Ammon's horn (tissue), 1 donor: ENCODE results near the gene MISP.
A peak's percentile ranks its signal among the peaks of the same experiment; 100 is the strongest.

Source experiments
- DNase-seq: peaks from one replicate; pipeline ENCODE4 v3.0.0-alpha.2; 2016; ENCODE audit warnings: low spot score

The MISP gene

DNA sequence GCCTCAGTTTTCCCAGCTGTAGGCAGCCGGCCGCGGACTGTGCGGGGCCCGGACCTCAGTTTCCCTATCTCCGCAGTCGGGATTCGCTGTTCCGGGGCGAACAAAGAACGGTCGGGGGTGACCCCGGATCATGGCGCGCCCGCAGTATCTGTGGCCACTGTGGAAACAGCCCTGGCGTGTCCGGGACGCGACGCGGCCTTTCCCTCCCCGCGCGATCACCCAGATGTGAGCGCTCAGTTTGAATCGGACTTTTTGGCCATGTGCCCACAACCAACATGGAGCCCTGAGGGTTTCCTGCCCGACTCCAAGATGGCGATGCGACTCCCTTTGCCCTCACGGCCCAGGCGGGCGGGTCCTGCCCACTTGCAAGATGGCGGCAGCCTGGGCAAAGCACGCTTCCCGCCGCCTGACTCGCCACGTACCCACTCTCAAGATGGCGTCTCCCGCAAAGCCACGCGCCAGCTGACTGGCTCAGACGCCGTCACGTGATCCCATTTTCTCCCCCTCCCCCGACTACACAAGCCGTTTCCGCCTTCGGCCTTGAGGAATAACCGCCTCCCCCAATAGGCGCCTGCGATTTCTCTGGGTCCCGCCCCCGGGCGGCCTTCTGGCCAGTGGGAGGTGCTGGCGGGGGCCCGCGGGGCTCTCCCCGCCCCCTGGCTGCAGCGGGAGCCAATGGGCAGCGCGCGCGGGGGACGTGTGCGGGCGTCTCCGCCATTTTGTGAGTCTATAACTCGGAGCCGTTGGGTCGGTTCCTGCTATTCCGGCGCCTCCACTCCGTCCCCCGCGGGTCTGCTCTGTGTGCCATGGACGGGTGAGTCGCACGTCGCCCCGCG lies 46.0 kb downstream of the MISP start, which contains the start of gene PTBP1:
TSS of gene PTBP1 (plus strand) at position 761 of the 836 bp plus-strand sequence. CDS start at position 807, 46 bp downstream.
- peak; percentile 100 for DNase-seq

DNA sequence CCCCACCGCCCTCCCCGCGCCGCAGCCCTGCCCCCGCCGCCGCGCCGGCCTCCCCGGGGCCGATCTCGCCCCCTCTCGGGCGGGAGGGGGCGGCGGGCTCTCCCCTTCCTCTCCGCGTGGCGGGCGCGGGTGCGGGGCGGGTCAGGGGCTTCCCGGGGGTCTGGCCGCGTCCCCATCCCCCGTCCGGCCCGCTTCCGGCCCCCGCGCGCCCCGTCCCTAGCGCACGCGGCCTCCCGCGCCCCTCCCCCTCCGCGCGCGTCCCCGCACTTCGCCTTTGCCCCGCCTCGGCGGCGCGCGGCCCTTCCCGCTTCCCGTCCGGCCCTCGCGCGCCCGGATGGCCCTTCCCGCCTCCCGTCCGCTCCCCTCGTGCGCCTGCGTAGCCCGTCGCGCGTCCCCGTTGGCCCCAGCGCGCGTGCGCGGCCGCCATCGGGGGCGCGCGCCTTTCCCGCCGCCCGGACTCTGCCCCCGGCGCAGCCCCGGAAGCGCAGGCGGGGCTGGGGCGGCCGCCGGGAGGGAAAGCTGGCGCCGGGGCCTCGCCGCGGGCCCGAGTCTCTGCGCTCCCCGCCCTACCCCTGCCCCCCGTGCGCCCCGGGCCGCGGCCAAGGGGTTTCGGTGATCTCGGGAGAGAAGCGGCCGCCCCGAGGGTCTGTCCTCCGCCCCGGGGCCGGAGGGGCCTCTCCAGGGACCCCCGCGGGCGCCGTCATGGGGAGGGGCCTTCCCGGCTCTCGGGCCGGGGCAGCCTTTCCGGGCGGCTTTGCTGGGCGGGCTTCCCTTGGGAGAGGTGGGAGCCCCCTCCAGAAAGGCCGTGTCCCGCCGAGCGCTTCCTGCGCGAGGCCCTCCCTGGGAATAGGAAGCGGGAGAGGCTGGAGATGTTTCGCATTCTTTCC lies 46.9 kb downstream of the MISP start:
- peak; percentile 77 for DNase-seq

DNA sequence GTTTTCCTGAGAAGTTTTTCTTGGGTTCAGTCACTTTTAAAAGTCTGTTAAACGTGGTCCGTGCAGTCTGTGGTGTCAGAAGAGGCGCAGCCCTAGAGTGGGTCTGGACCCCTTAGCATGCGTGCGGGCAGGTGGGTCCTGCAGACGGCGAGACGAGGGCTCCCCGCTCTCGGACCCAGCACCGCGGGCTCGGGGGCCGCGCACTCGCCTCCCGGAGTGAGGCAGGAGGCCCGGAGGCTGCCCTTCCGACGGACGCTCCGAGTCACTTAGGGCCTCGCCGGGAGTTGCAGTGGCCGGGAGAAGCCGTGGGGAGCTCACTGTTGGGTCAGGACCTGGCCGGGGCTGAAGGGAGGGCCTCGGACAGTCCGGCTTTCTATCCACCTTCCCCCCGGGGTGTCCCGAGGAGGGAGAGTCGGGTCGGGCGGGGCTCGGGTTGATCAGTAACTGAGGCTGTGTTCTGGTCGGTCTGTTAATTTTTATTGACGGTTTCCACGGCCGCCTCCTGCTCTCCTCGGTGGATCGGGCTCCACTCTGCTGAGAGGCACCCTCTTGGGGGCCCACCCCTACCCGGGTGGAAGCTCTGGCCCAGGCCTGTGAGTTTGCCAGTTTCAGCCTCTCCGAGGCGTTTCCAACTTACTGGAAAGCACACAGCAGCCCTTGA lies 47.6 kb downstream of the MISP start:
- no peak for DNase-seq

DNA sequence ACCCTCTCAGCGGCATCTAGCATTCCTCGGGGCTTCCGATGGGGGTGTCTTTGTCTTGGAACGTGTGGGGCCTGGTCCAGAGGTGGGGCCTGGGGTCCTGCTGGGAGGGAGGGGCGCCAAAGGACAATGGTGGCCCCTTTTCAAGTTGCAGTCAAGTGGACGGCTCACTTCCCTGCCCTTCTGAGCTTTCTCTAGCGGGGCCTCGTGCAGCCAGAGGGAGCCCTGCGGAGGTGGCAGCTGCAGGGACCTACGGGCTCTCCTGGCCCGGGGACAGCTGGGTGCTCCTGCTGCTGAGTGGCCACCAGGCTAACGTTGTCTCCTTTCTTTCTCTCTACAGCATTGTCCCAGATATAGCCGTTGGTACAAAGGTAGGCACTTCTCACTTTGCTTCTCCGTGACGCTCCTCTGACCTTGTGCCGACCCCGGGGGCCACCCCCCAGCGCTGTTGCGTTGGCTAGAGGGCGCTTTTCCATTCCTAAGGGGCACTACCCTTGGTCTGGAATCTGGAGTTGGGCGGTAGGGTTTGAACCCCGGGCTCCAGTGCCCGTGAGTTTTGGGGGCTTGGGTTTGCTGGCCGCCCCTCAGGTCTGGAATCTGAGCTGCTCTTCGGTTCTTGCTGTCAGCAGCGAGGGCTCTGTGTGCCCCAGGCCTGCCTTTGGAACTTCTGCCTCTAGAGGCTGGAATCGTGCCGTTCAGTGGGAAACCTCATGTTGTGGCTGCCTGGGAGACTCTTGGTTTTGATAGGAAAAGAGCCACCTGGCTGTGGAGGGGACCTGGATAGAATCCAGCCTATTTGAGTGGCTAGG lies 48.4 kb downstream of the MISP start:
- DNase-seq = no peak

DNA sequence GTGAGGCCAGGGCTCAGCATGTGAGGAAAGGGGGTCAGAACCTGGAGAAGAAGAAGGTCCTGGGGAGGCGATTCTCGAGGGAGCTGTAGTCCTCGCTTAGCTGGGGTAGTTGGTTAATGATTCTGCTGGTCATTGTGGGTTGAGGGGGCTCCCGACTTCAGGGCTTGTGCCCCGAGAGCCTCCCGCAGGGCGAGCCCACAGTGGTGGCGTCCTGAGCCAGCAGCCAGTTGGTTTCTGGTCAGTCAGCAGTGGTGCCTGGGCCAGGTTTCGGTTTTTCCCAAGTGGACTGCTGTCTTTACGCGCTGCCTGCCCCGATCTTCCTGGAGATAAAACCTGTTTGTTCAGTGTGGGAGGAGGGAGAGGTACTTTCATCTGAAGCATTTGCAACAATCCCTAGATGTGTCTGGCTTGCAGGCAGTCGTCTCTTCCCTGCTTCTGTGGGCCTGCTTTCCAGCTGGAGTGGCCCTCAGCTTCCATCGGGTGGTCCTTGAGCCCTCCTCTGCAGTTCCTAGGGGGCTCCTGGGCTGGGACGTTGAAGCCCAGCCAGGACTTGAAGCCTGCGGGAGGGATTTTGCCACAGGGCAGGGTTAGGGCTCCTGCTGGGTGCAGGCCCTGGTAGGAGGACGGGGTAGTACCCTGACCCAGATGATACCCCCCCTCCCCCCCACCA lies 49.6 kb downstream of the MISP start:
- no peak for DNase-seq

DNA sequence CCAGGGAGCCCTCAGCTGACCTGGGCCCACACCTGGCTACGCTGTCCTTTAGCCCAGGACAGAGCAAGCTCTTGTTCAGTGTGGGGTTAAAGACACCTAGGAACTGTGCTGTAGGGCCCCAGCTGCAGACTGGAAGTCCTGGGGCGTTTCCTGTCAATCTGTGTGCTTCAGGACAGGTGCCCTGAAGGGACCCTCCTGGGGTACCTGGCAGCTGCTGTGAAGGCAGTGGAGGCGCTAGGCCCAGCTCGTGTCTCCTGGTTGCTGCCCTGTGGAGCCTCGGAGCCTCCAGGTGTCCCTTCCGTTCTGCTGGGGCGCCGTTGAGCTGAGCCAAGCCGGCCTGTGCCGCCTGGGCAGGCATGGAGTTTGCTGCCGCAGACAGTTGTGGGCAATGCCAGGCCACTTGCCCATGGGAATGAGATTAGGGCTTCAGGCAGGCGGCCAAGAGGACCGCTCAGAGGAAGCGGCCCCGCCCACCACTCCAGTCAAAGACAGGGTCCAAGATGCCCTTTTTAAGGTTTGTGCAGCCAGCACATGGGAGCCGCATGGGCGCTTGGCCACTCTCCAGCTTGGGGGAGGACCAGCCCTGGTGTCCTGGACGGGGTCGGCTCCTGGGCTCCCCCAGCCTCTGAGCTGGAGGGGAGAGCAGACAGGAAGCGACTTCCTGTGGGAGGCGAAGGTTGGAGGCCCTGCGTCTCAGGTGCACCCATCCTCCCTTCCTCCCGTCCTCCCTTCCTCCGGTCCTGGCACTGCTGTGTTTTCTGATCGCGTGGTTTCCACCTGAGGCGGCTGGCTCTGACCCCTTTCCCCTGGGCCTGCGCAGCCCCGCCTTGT lies 50.3 kb downstream of the MISP start:
- no peak for DNase-seq

DNA sequence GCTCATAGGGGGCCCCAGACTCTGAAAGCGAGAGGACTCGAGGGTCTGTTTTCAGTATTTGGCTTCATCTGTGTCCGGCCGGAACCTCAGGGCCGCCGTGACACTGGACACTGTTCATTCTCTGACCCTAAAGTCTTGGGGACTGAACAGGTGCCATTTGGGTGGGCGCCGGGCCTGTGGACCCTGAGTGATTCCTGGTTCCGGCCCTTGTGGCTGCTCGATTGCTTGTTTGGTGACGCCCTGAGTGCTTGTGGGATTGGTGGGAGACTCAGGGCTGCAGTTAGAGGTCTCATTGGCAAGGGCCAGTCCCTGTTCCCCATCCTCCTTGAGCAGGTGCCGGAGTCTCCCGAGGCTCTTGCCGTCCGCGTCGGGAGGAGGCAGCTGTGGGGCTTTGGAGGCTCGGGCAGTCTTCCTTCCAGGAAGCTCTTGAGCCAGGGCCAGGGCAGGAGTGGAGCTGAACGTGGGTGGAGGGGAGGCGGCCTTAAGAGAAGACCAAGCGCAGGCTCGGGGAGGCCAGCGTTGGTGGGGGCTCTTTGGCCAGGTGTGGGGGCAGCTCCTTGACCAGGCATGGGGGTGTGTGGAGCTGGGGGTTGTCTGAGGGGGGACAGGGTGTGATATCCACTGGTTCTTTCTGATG lies 51.1 kb downstream of the MISP start:
- DNase-seq = no peak

DNA sequence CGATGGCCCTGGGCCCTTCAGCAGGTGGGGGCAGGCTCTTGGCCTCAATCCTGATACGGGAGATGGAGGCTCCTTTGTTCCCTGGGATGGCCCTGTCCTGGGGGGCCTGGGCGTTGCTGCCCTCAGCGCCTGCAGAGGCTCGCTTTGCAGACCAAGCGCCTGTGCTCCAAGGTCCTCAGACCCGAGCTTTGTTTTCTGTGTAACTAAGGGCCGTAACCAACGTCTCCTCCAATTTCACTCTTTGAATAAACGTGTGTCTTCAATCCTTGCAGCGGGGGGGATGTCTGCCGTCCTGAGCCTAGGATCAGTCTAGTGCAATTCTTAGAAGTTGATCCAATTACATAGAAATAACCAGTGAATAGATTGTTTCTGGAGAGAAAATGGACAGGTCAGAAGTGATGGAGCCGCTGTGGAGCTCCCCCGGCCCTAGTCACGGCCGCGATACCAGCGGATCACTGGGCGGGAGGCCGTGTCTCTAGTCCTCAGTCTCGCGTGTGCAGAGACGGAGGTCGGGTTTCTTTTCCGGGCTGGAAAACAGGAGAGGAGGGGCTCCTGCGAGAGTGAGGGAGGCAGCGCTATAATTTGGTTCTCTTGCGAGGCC lies 51.7 kb downstream of the MISP start:
- no peak for DNase-seq

DNA sequence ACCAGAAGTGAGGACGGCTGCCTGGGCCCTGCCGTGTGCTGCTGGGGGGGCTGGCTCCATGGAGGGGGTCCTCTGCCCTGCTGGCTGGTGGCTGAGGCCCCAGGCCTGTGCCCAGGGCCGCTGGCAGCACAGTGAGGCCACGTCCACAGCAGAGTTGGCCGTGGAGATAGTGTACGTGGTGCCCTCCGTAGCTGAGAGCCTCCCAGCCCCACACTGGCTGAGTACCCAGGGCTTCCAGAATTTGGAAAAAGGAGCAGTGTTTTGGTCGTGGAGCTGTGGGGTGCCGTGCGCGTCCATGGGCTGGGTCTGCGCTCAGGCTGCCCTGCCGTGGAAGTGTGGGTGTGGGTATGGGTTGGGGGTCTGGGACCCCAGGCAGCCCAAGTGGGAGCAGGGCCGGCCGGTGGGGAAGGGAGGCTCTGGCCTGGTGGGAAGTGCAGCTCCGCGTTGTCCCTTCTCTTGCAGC lies 52.2 kb downstream of the MISP start:
- no peak for DNase-seq

DNA sequence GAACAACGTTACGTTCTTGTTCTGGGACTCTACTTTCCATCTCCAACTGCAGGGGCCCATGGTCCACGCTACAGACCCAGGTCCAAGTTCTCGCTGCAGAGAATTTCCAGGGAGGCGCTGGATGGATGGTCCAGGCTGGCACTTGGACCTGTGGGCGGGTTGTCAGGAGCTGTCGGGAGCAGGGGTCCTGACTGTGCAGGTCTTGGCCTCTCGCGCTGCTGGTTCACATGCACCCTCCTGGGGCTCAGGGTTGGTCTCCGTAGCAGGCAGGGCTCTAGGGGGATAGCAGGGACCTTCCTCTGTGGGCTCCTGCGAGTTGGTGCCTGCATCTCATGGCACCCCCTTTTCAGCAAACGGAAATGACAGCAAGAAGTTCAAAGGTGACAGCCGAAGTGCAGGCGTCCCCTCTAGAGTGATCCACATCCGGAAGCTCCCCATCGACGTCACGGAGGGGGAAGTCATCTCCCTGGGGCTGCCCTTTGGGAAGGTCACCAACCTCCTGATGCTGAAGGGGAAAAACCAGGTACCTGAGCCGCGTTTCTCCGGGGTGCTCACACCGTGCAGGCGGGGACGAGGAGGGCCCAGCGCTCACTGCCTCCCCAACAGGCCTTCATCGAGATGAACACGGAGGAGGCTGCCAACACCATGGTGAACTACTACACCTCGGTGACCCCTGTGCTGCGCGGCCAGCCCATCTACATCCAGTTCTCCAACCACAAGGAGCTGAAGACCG lies 52.9 kb downstream of the MISP start:
- DNase-seq = no peak

DNA sequence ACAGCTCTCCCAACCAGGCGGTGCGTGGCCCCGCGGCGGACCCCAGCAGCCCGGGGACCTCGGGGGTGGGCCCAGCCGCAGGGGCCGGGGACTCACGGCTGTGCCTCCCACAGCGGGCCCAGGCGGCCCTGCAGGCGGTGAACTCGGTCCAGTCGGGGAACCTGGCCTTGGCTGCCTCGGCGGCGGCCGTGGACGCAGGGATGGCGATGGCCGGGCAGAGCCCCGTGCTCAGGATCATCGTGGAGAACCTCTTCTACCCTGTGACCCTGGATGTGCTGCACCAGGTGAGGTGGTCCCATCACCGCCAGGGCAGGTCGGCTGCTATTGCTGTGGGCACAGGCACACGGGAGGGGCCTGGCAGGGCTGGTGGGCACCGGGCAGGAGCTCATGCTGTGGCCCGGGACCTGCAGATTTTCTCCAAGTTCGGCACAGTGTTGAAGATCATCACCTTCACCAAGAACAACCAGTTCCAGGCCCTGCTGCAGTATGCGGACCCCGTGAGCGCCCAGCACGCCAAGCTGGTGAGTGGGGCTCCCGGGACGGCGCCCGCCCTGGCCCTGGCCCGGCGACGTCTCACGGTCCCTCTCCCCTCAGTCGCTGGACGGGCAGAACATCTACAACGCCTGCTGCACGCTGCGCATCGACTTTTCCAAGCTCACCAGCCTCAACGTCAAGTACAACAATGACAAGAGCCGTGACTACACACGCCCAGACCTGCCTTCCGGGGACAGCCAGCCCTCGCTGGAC lies 53.7 kb downstream of the MISP start:
- DNase-seq = no peak

DNA sequence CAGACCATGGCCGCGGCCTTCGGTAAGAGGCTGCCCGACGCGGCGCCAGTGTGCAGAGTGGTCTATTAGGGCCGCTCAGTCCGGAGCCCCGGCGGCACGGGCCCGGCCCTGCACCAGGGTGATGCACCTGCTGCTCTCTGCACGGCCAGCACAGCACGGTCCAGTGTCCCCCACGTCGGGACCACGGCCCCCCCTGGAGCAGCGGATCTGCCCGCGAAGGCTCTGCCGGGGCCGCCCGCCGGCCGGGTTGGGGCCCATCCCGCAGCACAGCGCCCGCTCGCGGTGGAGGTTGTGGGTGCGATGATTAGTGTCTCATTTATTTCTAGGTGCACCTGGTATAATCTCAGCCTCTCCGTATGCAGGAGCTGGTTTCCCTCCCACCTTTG lies 54.2 kb downstream of the MISP start:
- DNase-seq = no peak

DNA sequence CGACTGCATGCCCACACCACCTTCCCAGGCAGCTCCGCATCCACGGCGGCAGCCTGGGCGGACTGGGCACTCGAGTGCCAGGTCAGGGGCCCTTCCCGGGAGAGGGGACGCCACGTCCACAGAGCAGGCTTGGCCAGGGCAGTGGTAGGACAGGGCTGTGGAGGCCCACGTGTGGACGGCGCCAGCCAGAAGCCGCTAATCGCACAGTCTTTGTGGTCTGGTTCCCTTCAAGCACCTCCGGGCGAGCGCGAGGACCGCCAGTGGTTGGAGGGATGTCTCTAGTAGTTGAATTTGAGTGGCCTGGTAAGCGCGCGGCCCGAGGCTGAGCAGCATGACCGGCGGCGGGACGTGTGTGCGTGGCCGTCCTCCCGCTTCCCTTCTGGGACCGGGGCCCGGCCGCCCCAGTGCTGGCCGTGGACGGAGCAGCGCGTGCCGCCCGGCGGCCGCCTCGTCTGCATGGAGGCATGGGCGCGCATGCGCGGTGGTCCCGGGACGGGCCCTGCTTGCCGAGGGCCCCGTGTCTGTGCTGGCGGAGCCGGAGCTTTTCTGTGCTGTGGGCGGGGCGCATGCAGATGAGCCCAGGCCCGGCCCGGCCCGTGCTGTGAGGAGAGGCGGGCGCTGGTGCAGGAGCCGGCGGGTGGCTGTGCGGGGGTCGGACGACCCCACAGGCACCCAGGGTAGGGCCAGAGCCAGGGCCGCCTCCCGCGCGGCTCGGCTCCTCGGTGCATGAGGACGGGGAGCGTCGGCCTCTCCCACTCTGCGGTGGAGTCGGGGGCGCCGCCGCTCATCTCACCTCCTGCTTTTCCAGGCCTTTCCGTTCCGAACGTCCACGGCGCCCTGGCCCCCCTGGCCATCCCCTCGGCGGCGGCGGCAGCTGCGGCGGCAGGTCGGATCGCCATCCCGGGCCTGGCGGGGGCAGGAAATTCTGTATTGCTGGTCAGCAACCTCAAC lies 55.0 kb downstream of the MISP start:
- no peak for DNase-seq

DNA sequence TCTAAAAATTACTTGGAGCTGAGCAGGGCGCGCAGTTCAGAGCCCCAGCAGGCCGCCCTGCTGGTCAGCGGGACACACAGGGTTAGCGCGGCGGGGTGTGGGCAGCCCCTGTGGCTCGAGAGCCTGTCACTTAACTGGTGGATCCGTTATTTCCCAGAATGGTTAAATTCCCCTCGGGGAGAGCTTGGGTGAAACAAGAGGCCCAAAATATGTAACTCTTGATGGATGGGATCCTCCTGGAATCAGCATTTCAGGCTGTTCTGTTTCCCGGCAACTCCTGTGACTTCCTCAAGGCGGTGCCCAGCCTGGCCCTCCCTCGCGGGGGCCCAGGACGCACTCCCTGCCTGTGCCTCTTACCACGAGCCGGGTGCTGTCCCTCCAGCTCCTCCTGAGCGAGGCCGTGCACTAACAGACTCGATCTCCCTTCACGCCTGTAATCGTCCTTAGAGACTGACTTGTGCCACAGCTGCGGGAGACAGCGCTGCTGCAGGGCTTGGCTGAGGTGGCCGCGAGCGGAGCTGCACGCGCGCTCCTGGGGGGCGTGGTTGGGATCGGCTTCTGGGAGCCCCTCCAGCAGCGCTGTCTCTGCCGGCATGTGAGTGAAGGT lies 56.0 kb downstream of the MISP start:
- DNase-seq = no peak

DNA sequence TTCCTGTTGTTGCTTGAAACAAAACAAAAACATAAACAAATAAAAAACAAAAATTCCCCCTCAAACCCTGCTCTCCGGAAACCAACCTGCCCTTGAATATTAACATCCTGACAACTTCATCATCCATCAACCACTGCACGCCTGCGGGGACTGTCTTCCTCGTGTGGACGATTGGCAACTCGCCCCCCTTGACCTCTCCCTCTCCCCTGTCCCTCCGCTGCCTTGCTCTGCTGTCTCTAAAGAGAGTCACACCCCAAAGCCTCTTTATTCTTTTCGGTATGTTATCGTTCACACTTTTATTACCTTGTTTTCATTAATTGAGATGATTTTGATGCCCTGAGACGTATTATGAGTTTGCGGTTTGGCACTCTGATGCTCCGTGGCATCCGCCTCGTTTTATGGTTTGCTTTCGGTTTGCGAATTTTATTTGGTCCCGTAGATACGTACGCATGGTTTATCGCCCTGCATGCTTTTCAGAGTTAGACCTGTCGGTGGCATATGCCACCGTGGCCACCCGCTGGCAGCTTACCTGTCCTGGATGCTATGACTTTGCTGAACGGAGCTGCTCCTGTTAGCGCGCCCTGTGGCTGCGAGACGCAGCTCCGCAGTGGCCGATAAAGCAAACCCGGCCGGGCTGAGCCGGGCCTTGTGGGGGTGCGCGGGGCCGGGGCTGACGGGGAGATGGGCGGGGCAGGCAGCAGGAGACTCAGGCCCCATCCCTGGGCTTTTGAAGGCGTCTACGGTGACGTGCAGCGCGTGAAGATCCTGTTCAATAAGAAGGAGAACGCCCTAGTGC lies 56.9 kb downstream of the MISP start:
- no peak for DNase-seq
